Measurements from ENCODE around the gene C7orf57. TPM values are rescaled to one million over a fixed set of nuclear protein-coding genes. Genes with fewer than 3 reads are reported as not detected.

Gene C7orf57
- total and polyA plus RNA-seq, 8 donors = 0.60 to 3.9 (median 2.5) TPM; not detected in 1

DNA sequence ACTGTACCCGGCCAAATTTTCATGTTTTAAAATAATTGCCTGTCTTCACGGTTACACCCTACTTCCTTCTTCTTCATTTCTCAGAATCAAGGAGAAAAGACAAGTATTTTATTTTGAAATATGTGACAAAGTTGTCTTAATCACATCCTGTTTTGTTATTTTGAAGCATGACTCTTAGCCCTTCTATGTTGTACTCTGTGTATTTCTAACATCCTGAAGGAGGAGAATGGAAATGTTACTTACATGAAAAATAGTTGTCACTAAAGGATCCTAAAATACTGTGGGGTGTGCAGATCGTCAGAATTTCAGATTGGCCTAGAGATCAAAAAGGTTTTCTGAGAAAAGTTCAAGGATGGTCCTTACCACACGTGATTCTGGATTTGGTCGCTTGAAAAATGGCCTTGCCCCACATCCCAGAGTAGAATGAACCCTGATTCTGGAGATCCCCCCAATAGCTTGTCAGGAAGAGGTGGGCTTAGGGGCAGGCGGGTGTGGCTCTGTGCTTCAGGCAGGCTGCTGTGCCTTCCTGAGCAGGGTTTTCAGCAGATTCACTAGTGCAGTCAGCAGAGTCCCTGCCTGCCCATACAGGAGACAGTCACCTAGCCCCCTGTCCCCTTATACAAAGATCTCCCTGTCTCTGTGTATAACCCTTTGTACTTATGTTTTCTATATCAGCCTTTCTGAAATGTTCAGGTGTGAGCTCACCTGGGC, 62.3 kb downstream of the C7orf57 start:
- H3K4me3 ChIP-seq = peak overlapping the region in 1 of 2 donors; percentile 13
- ATAC-seq (peak; percentile 32), DNase-seq (no peak)
- peaks cover 4 to 77% of the 10 kb centered on the region in 2 donors for H3K4me1 ChIP-seq
- peaks cover 0 to 95% of the 10 kb centered on the region in 2 donors for H3K36me3 ChIP-seq
- H3K27me3 ChIP-seq = no peaks in the 10 kb centered on the region
- intact Hi-C loops (cut with DNase I) = no loop called here
- peak overlapping the region; percentile 35 to 85 for H3K27ac ChIP-seq
- no peaks in the 10 kb centered on the region for H3K9me3 ChIP-seq
- TF ChIP-seq, protein P1, sequence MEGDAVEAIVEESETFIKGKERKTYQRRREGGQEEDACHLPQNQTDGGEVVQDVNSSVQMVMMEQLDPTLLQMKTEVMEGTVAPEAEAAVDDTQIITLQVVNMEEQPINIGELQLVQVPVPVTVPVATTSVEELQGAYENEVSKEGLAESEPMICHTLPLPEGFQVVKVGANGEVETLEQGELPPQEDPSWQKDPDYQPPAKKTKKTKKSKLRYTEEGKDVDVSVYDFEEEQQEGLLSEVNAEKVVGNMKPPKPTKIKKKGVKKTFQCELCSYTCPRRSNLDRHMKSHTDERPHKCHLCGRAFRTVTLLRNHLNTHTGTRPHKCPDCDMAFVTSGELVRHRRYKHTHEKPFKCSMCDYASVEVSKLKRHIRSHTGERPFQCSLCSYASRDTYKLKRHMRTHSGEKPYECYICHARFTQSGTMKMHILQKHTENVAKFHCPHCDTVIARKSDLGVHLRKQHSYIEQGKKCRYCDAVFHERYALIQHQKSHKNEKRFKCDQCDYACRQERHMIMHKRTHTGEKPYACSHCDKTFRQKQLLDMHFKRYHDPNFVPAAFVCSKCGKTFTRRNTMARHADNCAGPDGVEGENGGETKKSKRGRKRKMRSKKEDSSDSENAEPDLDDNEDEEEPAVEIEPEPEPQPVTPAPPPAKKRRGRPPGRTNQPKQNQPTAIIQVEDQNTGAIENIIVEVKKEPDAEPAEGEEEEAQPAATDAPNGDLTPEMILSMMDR (IDR thresholded peaks at IDR 0.05) = no peak

DNA sequence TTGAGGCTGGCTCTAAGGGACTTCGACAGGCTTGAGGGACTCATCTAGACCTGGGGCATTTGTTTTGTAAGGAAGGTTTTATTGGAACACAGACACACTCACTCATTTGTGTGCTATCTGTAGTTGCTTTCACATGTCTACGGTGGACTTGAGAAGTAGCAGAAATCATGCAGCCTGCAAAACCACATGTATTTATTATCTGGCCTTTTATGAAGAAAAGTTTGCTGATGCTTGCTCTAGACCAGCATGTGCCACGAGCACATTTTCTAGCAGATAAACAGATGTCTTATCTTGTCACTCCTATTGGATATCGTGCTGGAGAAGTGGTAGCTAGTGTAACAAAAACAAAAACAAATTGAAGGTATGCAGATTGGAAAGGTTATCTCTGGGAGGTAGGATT, 63.5 kb downstream of the C7orf57 start:
- no peaks in the 10 kb centered on the region for H3K9me3 ChIP-seq
- no peak overlapping the region for H3K4me3 ChIP-seq
- peaks cover 0 to 95% of the 10 kb centered on the region in 2 donors for H3K36me3 ChIP-seq
- H3K27me3 ChIP-seq = no peaks in the 10 kb centered on the region
- peaks cover 4 to 65% of the 10 kb centered on the region in 2 donors for H3K4me1 ChIP-seq
- DNase-seq (no peak), ATAC-seq (no peak)
- TF ChIP-seq, protein P1 (IDR thresholded peaks at IDR 0.05) = no peak
- intact Hi-C loops (cut with DNase I) = no loop called here
- peak overlapping the region in 1 of 2 donors; percentile 85 for H3K27ac ChIP-seq

DNA sequence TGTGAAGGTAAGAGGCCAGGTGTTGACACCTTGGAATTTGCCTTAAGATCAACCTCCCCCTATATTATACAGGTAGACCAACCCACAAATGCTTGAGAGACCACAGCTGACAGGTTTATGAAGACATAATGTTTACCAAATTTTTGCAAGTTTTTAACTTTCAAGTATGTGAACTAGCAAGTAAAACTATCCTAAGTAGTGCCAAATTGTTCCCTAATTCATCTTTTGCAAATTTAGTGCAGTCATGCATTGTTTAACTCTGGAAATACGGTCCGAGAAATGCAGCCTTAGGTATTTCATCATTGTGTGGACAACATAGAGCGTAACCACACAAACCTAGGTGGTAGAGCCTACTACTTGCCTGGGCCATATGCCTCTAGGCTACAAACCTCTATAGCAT, 64.4 kb downstream of the C7orf57 start:
- Histone ChIP-seq H3K4me3 (no peak overlapping the region), H3K27ac (peak overlapping the region in 1 of 2 donors; percentile 85), H3K27me3 (no peaks in the 10 kb centered on the region), H3K4me1 (peaks cover 1 to 56% of the 10 kb centered on the region in 2 donors), H3K9me3 (no peaks in the 10 kb centered on the region), H3K36me3 (peaks cover 0 to 95% of the 10 kb centered on the region in 2 donors)
- no peak for ATAC-seq
- intact Hi-C loops (cut with DNase I) = loop anchor here in 1 of 2 donors (10.0 kb wide), 1 partner anchor 65 kb away; the partner anchor contains the start of gene C7orf57
- no peak for DNase-seq
- TF ChIP-seq, protein P1 (IDR thresholded peaks at IDR 0.05) = no peak

DNA sequence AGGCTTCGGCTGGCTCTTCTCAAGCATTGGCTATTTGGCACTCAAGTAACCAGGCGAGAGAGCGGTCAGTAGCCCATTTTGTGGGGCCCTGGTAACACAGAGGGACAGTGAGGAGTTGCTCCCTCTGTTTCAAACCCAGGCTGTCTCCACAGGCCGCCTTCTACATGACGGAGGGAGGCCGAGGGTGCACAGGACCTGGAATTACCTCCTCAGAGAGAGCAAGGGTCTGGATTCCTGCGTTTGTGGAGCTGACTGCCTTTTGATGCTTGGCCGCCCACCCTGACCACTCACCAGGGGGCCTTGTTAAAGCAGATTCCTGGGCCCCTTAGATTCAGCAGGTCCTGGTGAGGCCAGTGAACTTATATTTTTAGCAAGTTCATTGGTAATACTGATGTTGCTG, 66.0 kb downstream of the C7orf57 start:
- Histone ChIP-seq H3K9me3 (no peaks in the 10 kb centered on the region), H3K36me3 (peaks cover 0 to 95% of the 10 kb centered on the region in 2 donors), H3K4me1 (peaks cover 0 to 40% of the 10 kb centered on the region in 2 donors), H3K27ac (no peak overlapping the region), H3K27me3 (no peaks in the 10 kb centered on the region), H3K4me3 (no peak overlapping the region)
- intact Hi-C loops (cut with DNase I) = loop anchor here in 1 of 2 donors (10.0 kb wide), 1 partner anchor 67 kb away; the partner anchor contains the start of gene C7orf57
- ATAC-seq (no peak), DNase-seq (no peak)
- TF ChIP-seq, protein P1 (IDR thresholded peaks at IDR 0.05) = no peak

DNA sequence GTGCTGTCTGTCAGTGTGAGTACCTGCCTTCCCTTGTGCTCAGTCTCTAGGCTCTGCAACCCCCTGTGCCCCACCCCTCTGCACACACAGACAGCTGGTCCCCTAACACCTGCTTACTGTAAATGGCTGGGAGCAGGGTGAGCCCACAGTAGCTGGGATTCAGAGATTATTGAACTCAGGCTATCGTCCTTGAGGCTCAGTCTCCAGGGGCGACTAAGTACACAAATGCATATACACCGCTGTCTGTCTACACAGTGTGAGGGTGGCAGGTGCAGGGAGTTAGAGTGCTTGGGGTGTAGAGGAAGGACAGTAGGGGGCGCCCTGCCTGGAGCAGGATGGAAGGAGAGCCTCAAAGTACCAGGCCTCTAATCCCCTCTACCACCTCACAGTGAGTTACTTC, 66.6 kb downstream of the C7orf57 start:
- H3K4me1 ChIP-seq = peaks cover 0 to 34% of the 10 kb centered on the region in 2 donors
- H3K27me3 ChIP-seq = no peaks in the 10 kb centered on the region
- H3K27ac ChIP-seq = no peak overlapping the region
- no peak overlapping the region for H3K4me3 ChIP-seq
- no peaks in the 10 kb centered on the region for H3K9me3 ChIP-seq
- ATAC-seq (no peak), DNase-seq (no peak)
- intact Hi-C loops (cut with DNase I) = loop anchor here in 1 of 2 donors (10.0 kb wide), 1 partner anchor 67 kb away; the partner anchor contains the start of gene C7orf57
- peaks cover 0 to 95% of the 10 kb centered on the region in 2 donors for H3K36me3 ChIP-seq
- TF ChIP-seq, protein P1 (IDR thresholded peaks at IDR 0.05) = peak in 1 of 2 donors; percentile 9

Data from left lung (tissue), 10 donors.